ENCODE measurements around the gene UMAD1. TPM values are rescaled to one million over a fixed set of nuclear protein-coding genes. Genes with fewer than 3 reads are reported as not detected.
A peak's percentile ranks its signal among the peaks of the same experiment; 100 is the strongest.

UMAD1 gene
- total RNA-seq, 1 donor from 2014 or later, result 11.3 TPM

- FAIRE-seq (no peak), DNase-seq (ENCODE audit: low read depth) (no peak)
- no peak for TF ChIP-seq CTCF (IDR thresholded peaks at IDR 0.05; ENCODE audit: insufficient read depth, low read length, severe bottlenecking)
- no peaks in the 10 kb centered on the region for H3K27me3 ChIP-seq (ENCODE audit: control insufficient read depth, insufficient read depth, low read length)
- H3K36me3 ChIP-seq (ENCODE audit: control insufficient read depth, insufficient read depth, low read length), result no peaks in the 10 kb centered on the region
- H3K4me3 ChIP-seq (ENCODE audit: low read depth, low read length), result no peak overlapping the region
These were observed 209.6 kb downstream of the UMAD1 start for GRCh38 chr7:7850150-7850549.

GRCh38 chr7:7851381-7851780, 210.8 kb downstream of the UMAD1 start:
- no peak for TF ChIP-seq CTCF (IDR thresholded peaks at IDR 0.05; ENCODE audit: insufficient read depth, low read length, severe bottlenecking)
- FAIRE-seq (no peak), DNase-seq (ENCODE audit: low read depth) (peak; percentile 36)
- Histone ChIP-seq H3K27me3 (ENCODE audit: control insufficient read depth, insufficient read depth, low read length) (no peaks in the 10 kb centered on the region), H3K4me3 (ENCODE audit: low read depth, low read length) (no peak overlapping the region), H3K36me3 (ENCODE audit: control insufficient read depth, insufficient read depth, low read length) (no peaks in the 10 kb centered on the region)

- Histone ChIP-seq H3K36me3 (ENCODE audit: control insufficient read depth, insufficient read depth, low read length) (no peaks in the 10 kb centered on the region), H3K27me3 (ENCODE audit: control insufficient read depth, insufficient read depth, low read length) (no peaks in the 10 kb centered on the region), H3K4me3 (ENCODE audit: low read depth, low read length) (no peak overlapping the region)
- DNase-seq (ENCODE audit: low read depth), result no peak
- no peak for FAIRE-seq
- TF ChIP-seq CTCF (IDR thresholded peaks at IDR 0.05; ENCODE audit: insufficient read depth, low read length, severe bottlenecking), result no peak
These were observed 211.4 kb downstream of the UMAD1 start for GRCh38 chr7:7851991-7852390.

GRCh38 chr7:7857143-7857583, 216.6 kb downstream of the UMAD1 start:
- DNase-seq (ENCODE audit: low read depth) (no peak), FAIRE-seq (no peak)
- H3K4me3 ChIP-seq (ENCODE audit: low read depth, low read length), result no peak overlapping the region
- H3K27me3 ChIP-seq (ENCODE audit: control insufficient read depth, insufficient read depth, low read length), result no peaks in the 10 kb centered on the region
- no peak for TF ChIP-seq CTCF (IDR thresholded peaks at IDR 0.05; ENCODE audit: insufficient read depth, low read length, severe bottlenecking)
- no peaks in the 10 kb centered on the region for H3K36me3 ChIP-seq (ENCODE audit: control insufficient read depth, insufficient read depth, low read length)

GRCh38 chr7:7858559-7858958, 218.0 kb downstream of the UMAD1 start:
- no peaks in the 10 kb centered on the region for H3K27me3 ChIP-seq (ENCODE audit: control insufficient read depth, insufficient read depth, low read length)
- no peak overlapping the region for H3K4me3 ChIP-seq (ENCODE audit: low read depth, low read length)
- H3K36me3 ChIP-seq (ENCODE audit: control insufficient read depth, insufficient read depth, low read length), result no peaks in the 10 kb centered on the region
- no peak for TF ChIP-seq CTCF (IDR thresholded peaks at IDR 0.05; ENCODE audit: insufficient read depth, low read length, severe bottlenecking)
- DNase-seq (ENCODE audit: low read depth), result no peak
- FAIRE-seq, result no peak

- Histone ChIP-seq H3K36me3 (ENCODE audit: control insufficient read depth, insufficient read depth, low read length) (no peaks in the 10 kb centered on the region), H3K27me3 (ENCODE audit: control insufficient read depth, insufficient read depth, low read length) (no peaks in the 10 kb centered on the region), H3K4me3 (ENCODE audit: low read depth, low read length) (no peak overlapping the region)
- no peak for FAIRE-seq
- no peak for TF ChIP-seq CTCF (IDR thresholded peaks at IDR 0.05; ENCODE audit: insufficient read depth, low read length, severe bottlenecking)
- DNase-seq (ENCODE audit: low read depth), result no peak
These were observed 218.9 kb downstream of the UMAD1 start for GRCh38 chr7:7859411-7859810.
